ENCODE measurements around the gene DNAL1.

The DNAL1 gene

DNA sequence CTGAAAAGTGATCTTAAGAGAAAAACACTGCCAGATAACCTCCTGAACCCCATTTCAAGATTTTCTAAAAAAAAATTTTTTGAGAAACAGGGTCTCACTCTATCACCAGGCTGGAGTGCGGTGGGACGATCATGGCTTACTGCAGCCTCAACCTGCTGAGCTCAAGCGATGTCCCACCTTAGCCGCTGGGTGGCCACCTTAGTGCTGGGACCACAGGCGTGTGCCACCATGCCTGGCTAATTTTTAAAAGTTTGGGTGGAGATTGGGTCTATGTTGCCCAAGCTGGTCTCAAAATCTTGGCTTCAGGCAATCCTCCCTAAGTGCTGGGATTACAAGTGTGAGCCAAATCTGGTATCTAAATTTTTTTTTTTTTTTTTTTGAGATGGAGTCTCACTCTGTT, 66.0 kb downstream of the DNAL1 start:
- TF ChIP-seq, protein P1, sequence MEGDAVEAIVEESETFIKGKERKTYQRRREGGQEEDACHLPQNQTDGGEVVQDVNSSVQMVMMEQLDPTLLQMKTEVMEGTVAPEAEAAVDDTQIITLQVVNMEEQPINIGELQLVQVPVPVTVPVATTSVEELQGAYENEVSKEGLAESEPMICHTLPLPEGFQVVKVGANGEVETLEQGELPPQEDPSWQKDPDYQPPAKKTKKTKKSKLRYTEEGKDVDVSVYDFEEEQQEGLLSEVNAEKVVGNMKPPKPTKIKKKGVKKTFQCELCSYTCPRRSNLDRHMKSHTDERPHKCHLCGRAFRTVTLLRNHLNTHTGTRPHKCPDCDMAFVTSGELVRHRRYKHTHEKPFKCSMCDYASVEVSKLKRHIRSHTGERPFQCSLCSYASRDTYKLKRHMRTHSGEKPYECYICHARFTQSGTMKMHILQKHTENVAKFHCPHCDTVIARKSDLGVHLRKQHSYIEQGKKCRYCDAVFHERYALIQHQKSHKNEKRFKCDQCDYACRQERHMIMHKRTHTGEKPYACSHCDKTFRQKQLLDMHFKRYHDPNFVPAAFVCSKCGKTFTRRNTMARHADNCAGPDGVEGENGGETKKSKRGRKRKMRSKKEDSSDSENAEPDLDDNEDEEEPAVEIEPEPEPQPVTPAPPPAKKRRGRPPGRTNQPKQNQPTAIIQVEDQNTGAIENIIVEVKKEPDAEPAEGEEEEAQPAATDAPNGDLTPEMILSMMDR (IDR thresholded peaks at IDR 0.05; ENCODE audit: control insufficient read depth, insufficient read depth, low read depth, low read length, missing control alignments): no peak
- H3K4me3 ChIP-seq (ENCODE audit: control insufficient read depth, low read depth, low read length): no peak overlapping the region
- no peak for DNase-seq (ENCODE audit: low read depth)

DNA sequence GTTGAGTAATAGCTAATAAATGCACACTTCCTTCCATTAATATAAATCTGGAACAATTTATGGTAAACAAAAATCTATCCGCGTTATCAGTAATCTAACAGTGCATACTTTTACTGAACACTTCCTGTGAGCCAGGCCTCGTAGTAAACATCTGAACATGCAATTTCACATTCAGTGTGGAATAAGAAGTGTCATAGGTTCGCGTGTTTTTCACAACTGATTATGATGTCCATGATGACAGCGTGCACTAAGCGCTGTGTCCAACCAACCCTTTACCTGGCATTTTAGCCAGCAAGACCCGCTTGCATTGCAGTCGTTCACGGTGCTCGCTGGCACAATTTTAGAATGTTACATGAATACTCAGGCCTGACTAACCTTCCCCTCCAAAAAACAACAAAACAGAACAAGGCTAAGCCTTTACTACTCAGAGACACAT, 67.3 kb downstream of the DNAL1 start:
- H3K4me3 ChIP-seq (ENCODE audit: control insufficient read depth, low read depth, low read length): peak overlapping the region; percentile 77
- DNase-seq (ENCODE audit: low read depth): no peak

DNA sequence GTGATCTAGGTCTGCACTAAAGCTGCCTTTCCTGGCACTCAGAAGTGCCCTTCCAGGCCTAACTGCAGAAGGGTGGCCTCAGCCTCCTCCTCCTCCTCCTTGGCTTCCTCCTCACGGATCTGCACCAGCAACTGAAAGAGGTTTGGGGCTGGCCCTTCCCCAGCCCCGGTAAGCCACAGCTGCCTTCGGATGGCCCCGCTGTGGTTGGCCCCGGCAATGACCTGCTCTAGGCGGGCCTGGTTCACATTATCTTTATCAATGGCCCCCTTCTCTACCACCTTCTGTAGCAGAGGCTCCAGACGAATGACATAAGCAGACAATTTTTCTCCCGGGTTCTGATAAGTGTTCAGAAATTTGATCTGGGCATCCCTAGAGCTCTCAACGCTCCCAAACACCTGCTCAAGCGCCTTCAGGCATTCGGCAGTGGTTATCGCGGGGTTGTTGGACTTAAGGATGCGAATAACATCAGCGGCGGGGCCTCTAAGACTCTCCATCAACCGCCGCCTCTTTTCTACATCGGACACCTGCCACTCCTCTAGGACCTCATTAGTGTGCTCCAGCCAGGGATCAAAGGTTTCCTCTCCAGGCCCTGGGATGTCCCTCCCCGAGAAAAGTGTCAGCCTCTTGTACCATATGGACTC, 67.9 kb downstream of the DNAL1 start:
- H3K4me3 ChIP-seq (ENCODE audit: control insufficient read depth, low read depth, low read length): peak overlapping the region; percentile 77
- DNase-seq (ENCODE audit: low read depth): no peak
- TF ChIP-seq, protein P1 (IDR thresholded peaks at IDR 0.05; ENCODE audit: control insufficient read depth, insufficient read depth, low read depth, low read length, missing control alignments): no peak

More for the DNA sequence above, 67.3 kb downstream of the DNAL1 start:
- TF ChIP-seq, protein P1 (IDR thresholded peaks at IDR 0.05; ENCODE audit: control insufficient read depth, insufficient read depth, low read depth, low read length, missing control alignments): no peak

DNA sequence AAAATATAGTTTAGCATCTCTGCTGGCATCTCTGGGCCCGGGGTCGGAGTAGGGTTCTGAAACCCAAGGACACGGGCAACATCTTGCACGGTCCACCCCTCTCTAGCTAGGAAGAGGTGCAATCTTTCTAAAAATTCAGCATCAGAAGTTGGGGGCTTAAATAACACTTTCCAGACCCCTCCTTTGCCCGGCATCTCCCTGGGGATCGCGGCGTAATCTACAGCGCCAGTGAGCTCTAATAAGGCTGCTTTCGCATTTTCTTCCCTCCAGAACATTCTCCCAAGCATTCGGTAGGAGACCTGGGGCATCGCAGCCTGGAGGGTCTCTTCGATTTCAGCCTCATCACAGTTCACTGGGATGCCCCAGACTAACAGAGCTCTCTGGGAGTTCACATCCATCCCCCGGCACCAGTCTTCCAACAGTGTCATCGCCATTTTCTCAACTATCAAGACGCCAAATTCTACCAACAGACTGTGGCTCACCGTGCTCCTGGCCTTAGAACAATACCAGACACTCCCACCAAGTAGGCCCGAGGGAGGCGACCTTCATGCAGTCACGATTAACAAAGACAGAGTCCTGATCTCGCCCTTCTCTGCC, 68.5 kb downstream of the DNAL1 start:
- H3K4me3 ChIP-seq (ENCODE audit: control insufficient read depth, low read depth, low read length): peak overlapping the region; percentile 77
- TF ChIP-seq, protein P1 (IDR thresholded peaks at IDR 0.05; ENCODE audit: control insufficient read depth, insufficient read depth, low read depth, low read length, missing control alignments): no peak
- no peak for DNase-seq (ENCODE audit: low read depth)

DNA sequence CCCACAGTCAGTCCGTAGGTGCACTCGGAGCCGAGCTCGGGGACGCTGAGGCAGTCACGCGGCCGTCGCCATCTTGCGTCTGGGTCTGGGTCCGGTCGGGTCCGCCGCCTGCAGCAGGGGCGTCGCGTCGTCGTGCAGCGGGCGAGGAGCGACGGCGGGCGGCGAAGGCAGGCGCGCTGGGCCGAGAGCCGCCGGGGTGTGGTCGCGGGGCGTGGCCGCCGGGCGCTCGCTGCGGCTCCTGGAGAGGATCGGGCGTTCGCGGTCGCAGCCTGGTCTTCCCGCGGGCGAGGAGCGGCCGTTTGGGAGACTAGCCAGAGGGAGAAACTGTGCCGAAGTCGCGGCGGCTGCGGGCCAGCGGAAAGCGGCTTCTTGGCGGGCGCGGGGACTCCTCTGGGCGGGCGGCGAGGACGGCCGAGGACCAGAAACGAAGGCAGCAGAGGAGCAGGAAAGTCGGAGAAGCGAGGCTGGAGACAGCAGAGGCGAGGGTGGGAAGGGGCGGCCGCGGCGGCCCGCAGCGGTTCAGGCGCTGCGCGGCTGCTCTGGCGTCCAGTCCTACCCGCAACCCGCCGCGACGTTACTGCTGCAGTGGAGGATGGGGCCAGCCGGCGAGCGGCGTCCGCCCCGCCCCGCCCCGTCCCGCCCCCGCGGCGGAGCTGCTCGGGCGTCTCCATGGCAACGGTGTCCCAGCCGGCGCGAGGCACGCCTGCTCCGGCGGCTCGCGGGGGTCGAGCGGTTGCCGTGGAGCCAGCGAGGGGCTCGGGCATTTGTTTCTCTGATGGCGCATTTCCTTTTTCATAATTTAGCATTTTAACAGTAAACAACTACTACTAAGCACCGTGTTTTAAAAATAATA, 69.2 kb downstream of the DNAL1 start, which contains the start of gene PNMA1:
Gene PNMA1 (minus strand): TSS at position 582 of the 853 bp plus-strand sequence. CDS start 745 bp downstream, outside the sequence.
- TF ChIP-seq, protein P1 (IDR thresholded peaks at IDR 0.05; ENCODE audit: control insufficient read depth, insufficient read depth, low read depth, low read length, missing control alignments): no peak
- H3K4me3 ChIP-seq (ENCODE audit: control insufficient read depth, low read depth, low read length): peak within 1 kb of the TSS; percentile 77
- DNase-seq (ENCODE audit: low read depth): no peak

DNA sequence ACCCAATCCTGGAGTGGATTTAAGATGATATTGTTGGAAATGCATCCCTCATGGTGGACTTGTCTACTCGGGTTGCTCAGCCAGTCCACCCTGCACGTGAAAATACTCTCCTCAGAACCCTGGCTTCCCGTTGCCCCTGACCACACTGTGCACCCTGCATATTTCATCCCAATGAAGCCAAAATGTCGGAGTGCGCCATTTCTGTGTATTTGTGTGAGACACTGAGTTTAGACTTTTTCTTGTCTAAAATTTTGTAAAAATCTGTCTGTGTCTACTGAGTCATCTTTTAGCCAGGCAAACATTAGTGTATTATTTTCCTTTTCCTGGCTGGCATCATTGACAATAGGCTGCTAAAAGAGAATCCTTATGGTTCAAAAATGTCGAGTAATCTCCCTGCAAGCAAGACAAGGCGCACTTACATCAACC, 69.9 kb downstream of the DNAL1 start:
- peak overlapping the region; percentile 77 for H3K4me3 ChIP-seq (ENCODE audit: control insufficient read depth, low read depth, low read length)
- TF ChIP-seq, protein P1 (IDR thresholded peaks at IDR 0.05; ENCODE audit: control insufficient read depth, insufficient read depth, low read depth, low read length, missing control alignments): no peak
- DNase-seq (ENCODE audit: low read depth): no peak

Data from AG09309 (cell line).